GM21381 (cell line): ENCODE measurements around the gene RASA3.

ENCODE experiments used
- ATAC-seq: cut with Tn5 transposase; IDR thresholded peaks from one replicate; pipeline ENCODE4 v1.9.1; 2021; ENCODE audit warnings: mild to moderate bottlenecking, moderate library complexity; ENCODE audit not compliant: unreplicated experiment

Gene RASA3

DNA sequence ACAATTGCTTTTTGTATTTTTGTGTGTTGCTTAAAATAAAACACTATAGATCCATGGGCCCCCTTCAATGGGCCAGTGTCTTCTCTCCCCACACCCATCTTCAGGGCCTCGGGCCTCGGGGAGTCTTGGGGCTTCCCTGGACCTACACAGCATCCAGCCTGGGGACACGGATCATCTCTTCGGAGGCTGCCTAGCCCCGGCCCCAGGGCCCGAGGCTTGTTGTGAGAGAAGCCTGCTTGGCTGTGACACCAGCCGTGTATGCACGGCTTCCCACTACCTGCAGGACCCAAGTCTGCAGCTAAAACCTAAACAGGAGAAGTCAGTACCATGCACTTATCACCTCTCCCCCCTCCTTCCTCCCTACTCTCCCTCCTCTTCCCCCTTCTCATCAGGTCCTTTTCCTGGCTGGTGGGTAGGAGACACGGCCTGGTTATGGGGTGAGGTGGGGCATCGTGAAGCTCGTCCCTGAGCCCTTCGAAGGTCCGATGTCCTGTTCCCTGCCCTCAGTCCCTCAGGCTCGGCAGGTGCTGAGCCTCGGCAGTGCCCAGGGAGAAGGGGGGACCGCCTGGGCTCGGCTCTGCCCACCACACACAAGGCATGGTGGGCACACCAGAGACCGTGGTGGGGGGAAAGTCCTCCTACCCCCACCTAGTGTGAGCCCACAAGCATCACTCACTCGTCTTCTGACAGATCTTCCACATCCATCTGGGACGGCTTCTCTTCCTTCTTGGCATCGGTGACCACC lies 168.0 kb downstream of the RASA3 start:
- no peak for ATAC-seq

DNA sequence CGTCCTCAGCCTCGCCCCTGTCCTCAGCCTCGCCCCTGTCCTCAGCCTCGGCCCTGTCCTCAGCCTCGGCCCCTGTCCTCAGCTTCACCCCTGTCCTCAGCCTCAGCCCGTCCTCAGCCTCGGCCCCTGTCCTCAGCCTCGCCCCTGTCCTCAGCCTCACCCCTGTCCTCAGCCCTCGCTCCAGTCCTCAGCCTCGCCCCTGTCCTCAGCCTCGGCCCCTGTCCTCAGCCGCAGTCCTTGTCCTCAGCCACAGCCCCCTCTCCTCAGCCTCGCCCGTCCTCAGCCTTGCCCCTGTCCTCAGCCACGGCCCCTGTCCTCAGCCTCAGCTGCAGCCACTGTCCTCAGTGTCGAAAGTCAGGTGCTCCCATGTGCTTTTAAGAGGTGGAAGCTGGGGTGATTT lies 169.0 kb downstream of the RASA3 start:
- ATAC-seq = no peak

DNA sequence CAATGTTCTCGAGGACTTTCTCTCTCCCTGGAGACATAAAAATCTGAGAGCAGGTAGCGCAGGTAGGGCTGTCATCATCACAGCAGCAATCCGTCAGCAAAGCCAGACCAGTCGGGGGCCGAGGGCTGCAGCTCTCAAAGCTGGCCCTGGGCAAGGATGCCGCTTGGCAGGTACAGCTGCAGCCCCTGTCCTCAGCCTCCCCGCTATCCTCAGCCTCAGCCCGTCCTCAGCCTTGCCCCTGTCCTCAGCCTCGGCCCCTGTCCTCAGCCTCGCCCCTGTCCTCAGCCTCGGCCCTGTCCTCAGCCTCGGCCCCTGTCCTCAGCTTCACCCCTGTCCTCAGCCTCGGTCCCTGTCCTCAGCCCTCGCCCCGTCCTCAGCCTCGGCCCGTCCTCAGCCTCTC lies 169.4 kb downstream of the RASA3 start:
- no peak for ATAC-seq

DNA sequence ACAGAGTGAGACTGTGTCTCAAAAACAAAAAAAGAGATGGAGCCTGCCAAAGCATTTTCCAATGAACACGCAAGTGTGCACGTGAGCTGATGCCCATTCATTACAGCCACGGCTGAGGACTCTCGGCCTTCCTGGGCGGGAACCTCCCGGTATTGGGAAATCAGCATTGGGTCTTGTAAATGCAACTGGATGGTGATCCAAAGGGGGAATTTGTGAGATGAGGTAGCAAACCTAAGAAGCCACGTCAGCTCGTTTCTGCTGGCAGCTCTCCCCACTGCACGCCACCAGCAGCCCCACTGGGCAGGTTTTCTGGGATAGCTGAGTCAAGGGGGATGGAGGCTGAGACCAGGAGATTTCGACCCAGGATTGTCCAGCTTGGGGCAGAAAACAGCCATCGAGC lies 170.0 kb downstream of the RASA3 start:
- no peak for ATAC-seq

DNA sequence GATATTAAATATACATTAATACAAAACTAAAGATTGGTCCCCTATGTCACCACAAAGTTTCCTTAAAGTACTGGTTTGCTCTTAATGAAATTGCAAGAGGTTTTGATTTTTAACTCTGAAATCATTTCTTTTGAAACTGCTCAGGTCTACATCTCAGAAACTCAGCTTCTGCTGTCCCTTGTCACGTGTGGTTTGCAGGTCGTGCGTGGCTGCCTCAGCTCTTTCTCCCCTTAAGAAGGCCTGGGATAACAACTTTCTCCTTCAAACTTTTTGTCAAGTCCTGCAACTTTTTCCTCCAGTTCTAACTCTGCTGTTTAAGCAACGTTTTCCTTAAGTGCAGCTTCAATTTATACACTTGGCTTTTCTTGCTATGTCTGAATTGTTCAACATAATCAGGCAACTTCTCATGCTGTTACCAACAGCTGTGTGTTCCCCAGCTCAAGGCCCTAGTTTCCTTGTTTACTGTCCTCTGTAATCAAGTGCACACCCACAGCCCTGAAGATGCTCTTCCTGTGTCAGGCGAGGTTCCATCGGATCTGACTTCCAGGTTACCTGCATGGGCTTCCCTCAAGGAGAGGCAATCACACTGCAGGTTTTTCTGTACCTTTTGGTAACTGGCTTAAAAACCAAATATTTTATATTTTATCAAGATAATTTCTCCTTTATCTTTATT lies 172.0 kb downstream of the RASA3 start:
- ATAC-seq = no peak

DNA sequence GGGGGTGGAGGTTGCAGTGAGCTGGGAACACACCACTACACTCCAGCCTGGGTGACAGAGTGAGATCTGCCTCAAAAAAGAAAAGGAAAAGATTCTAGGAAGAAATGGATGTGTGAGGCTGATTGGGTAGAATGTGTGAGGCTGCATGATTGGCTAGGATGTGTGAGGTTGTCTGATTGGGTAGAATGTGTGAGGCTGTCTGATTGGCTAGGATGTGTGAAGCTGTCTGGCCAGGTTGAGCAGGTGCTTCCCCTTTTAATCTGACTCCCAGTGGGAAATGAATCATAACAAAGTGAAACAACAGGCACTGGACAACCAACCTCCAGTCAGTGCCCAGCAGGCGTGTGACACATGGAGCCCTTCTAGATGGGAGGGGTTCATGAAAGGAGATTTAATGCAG lies 173.2 kb downstream of the RASA3 start:
- no peak for ATAC-seq

DNA sequence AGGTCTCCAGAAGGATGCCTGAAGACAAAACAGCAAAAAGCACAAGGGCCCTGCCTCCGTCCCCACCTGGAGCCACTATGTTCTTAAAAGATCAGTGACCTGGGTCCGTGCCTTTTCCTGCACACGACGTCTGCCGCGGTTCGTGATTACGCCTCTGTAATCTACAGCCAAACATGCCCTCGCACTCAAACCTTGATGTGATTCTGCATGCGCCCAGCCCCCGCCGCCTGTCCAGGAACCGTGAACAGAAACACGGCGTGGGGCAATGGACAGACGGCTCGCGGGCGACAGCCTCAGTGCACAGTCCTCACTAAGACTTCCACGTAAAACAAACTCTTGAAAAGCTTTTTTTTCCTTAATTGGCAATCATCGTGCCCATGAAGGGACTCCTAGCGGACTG lies 174.1 kb downstream of the RASA3 start:
- ATAC-seq = no peak

DNA sequence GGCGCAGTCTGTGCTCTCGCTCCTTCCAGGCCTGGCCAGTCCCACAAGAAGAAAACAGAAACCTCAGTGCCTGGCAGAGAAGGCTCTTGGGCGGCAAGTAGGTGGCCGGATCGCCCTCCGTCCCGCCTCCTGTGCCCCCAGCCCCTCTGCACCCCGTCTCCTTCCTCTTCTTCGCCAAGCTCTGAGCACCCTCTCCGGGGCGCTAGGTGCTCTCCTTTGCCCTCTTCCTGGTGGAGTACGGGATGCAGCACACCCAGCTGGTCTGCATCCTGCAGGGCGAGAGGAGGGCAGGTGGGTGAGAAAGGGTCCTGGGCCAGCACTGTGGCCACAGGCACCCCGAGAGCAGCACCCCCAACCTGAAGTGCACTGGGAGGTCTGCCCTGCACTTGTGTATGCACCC lies 175.9 kb downstream of the RASA3 start:
- ATAC-seq = no peak

DNA sequence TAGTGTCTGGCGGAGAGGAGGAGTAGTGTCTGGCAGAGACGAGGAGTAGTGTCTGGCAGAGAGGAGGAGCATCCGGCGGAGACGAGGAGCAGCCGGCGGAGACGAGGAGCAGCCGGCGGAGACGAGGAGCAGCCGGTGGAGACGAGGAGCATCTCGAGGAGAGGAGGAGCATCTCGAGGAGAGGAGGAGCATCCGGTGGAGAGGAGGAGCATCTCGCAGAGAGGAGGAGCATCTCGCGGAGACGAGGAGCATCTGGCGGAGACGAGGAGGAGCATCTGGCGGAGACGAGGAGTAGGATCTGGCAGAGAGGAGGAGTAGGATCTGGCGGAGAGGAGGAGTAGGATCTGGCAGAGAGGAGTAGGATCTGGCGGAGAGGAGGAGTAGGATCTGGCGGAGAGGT lies 176.7 kb downstream of the RASA3 start:
- ATAC-seq = no peak

DNA sequence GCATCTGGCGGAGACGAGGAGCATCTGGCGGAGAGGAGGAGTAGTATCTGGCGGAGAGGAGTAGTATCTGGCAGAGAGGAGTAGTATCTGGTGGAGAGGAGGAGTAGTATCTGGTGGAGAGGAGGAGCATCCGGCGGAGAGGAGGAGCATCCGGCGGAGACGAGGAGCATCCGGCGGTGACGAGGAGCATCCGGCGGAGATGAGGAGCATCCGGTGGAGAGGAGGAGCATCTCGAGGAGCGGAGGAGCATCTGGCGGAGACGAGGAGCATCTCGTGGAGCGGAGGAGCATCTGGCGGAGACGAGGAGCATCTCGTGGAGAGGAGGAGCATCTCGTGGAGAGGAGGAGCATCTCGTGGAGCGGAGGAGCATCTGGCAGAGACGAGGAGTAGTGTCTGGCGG lies 177.2 kb downstream of the RASA3 start:
- no peak for ATAC-seq

DNA sequence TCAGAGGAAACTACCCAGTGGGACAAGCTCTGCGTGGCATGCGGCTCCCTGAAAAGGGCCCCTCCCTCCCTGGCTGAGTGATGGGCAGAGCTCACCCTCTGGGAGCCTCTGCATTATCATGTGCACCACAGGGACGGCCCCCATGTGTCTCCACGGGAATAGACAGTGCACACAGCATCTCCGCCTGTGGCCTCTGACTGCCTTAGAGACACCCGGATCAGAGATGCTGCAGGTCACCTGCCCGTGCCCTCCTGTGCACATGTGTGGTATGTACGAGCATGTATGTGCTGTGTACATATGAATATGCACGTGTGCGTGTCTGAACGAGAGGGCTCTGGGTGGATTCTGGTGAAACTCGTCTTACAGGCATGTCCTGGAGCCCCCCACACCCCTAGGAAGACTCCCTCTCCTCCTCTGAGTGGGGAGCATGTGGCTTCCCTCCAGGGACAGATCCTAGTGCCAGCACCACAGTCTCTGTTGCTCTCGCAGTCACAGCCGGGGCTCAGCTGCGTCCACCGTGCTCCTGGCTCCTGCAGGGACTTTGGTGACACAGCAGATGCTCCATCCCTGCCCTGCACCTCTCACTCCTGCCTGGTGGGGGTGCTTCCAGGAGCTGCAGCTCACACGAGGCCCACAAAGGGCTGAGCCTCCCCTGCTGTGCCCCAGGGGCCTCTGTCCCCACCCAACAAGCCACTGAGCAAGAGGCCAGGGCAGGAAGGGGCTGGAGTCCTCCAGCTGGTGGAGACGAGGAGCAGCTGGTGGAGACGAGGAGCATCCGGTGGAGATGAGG lies 178.2 kb downstream of the RASA3 start:
- no peak for ATAC-seq

DNA sequence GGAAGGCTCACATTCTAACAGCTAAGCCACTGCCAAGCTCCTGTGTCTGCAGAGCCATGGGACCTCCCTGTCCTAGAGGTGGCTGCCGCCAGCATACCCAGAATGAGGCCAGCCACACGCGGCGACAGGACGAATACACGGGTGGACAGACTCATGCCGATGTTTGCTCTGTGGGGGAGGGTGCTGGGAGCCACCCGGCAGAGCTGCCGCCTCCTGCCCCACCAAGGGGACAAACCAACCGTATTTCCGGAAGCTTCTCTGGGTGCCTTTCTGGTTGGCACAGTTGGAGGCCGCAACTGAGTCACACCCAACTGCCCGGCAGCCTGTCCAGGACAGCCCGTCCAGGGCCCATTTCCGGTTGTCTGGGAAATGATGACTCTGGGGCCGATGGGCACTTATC lies 178.9 kb downstream of the RASA3 start:
- ATAC-seq = no peak

DNA sequence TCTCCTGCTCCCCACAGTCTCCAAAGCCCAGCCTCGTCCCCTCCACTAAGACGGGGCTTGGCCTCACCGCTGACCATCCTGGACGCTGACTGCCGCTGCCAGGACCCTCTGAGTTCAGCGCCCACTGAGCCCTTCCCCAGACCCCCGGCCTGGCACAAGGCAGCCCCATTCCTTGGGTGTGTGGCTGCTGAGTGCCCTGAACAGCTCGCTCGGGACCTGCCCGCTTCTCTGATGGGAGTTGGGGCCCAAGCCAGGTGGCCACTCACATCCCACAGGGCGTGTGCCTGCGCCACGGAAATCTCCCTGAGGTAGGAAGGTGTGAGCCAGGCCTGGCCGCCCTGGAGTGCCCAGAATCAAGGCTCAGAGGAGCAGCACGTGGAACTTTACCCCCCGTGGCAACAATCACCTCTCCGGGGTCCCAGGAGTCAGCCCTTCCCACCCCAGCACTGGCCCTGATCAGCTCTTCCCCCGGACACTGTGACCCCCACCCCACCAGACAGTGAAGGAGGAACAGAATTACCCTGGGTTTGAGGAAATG lies 179.4 kb downstream of the RASA3 start:
- ATAC-seq = no peak

DNA sequence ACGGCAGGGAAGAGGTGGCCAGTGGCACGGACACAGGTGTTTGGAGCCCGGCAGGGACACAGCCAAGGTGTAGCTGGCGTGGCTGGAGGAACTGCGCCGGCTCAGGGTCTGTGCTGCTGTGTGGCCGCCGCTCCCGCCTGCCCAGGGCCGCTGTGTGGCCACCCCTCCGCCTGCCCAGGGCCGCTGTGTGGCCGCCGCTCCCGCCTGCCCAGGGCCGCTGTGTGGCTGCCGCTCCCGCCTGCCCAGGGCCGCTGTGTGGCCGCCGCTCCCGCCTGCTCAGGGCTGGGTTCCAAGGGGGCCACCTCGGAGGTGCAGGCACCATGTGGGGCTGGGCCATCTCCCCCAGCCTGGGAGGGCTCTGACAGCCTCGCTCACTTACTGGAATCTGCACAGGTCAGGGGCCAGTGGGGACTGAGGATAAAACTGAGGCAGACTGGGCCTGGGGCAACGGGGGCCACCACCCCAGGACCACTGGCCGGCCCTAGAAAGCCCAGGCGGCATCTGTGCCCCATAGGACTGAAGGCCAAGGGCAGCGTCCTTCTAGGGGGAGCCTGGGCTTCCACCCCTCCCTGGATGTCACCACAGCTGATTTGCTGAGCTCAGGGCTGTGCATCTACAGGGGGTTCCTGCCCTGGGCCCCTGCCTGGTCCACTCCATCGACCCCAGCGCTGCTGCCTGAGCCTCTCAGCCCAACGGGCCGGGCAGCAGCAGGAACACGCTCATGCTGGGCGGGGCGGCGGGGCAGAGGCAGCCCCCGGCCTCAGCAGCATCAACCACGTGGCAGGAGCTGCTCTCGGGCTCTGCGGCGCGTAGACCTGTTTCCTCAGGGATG lies 180.1 kb downstream of the RASA3 start:
- no peak for ATAC-seq

DNA sequence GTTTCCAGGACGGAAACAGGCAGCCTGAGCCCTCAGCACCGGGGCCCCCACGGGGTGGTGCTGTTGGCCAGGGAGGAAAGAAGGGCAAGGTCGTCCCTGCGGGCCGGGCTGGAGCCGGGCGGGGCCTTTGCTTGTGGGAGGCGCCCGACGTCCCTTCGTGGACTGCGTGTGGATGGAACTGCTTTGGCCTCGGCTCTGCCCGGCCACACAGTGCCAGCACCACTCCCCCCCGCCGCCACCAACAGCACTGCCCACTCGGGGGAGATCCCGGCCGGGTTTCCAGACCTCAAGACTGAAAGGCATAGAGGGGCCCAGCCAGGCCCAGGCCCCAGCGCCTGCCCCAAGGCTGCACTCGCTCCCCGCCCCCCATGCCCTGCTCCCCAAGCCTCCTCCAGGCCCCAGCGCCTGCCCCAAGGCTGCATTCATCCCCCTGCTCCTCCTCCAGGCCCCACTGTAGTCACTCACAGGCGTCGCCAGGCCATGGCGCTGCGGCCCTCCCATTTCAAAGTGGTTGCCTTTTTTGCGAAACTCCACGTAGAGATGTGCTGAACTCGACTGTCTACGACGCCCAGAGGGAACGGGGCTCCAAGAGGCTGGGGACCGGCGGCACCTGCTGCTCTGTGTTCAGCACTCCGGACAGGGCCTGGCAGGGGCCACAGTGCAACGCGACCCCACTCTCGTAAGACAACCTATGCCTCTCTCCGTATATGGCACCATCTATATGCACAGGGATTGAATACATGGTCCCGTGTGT lies 181.0 kb downstream of the RASA3 start:
- ATAC-seq = no peak

DNA sequence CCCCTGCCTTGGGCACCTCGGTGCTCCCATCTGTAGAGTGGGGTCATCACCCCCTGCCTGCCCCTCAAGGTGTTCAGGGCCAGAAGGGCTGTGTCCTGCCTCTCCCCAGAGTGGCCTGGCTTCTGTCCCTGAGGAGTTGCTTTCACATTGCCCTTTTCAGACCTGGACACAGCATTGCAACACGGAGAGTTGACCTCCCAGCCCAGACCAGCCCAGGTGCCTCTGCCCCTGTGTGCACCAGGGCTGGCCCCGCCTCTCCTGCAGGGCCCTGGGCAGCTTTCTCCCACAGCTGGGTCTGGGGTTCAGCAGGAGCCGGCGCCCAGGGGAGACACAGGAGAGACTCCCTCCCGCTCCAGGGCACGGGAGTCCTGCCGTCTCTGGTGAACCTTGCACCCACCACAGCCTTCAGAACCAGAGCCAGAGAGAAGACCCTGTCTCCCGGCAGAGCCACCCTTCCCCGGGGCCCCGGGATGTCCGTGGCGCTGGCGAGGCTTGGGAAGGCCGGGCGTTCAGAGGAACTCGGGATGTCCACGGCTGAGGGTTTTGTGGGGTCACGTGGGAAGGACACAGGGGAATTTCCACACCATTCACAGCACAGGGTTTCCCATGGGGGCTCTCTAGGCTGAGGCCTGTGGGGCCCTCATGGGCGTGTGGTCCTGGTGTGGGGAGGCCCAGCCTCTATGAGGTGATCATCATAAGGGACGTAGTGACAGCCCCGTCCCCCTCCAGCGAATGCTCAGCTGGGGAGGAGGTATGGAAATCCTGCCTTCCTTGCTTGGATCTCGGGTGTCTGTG lies 181.8 kb downstream of the RASA3 start:
- no peak for ATAC-seq

DNA sequence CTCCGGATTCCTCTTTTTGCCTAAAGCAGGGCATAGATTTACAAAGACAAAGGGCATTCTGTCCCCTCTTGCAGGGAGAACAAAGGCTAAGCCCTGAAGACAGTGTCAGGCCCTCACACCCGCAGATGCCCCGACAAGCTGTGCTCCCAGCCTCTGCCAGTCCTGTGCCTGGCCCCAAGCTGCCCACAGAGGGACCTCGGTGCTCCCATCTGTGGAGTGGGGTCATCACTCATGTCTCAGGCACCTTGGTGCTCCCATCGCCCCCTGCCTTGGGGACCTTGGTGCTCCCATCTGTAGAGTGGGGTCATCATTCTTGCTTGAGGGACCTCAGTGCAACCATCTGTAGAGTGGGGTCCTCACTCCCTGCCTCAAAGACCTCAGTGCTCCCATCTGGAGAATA lies 182.9 kb downstream of the RASA3 start:
- ATAC-seq = no peak

DNA sequence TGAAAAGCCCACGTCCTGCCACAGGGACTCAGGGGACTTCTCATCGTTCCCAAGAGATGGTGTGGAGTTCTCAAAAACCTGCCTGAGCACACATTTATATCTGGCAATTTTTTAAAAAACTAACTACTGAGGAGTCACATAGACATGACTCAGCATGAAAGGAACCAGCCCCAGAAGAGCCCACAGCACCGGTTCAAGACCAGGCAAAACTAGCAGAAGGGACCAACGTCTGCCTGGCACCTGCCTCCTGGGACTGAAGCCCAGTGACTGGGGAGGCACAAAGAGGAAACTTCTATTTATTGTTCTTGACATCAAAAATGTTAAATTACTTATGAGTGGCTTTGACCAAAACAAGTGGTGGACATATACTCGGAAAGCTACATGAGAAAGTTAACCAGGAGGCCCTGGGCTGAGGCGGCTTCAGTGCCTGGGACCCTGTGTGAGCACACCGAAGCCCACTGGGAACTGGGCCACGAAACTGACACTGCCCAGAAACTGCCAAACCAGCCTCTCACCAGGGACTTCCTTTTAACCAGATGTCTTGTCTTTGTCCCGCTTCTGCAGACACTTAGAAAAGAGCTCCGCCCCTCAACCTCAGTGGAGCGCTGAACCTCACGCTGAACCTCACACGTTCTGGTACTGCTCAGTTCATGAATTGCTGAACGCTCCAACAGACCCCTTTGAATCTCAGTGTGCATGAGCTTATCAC lies 184.2 kb downstream of the RASA3 start:
- ATAC-seq = no peak
